ENCODE measurements around the gene ADCY1. TPM values are rescaled to one million over a fixed set of nuclear protein-coding genes. Genes with fewer than 3 reads are reported as not detected.

The ADCY1 gene
- total and polyA plus RNA-seq, 3 experiments from 2014 or later = 0.79 to 1.3 TPM; not detected in 1

DNA sequence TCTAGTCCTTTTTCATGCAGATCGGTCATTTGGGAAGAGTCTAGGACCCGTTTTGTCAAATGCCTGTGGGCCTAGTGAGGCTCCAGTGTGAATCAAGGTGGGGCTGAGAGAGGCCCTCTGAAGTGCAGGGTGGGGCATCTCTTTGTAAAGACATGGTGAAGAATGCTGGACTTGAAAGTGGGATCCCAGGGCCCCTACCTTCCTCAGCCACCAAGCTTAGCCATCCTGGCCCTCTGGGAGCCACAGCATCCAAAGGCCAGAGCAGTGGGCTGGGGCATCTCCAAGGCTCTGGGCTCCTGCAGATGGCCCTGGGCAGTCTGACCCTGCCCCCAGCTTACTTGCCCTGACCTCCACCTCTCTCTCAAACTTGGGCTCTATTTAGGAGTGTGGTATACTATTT, 78.5 kb downstream of the ADCY1 start:
- no peak for DNase-seq
- no peaks in the 10 kb centered on the region for H3K9me3 ChIP-seq (ENCODE audit: low read length)
- H3K36me3 ChIP-seq (ENCODE audit: insufficient read depth, low read length) = no peaks in the 10 kb centered on the region
- H3K36me3 Mint-ChIP-seq = no peaks in the 10 kb centered on the region
- H3K27me3 Mint-ChIP-seq = peaks cover 0 to 4% of the 10 kb centered on the region in 2 donors
- H3K4me1 ChIP-seq (ENCODE audit: insufficient read depth, low read length) = no peaks in the 10 kb centered on the region
- H3K4me3 ChIP-seq (ENCODE audit: low read length) = no peak overlapping the region
- H3K4me1 Mint-ChIP-seq = no peaks in the 10 kb centered on the region
- no peaks in the 10 kb centered on the region for H3K27me3 ChIP-seq (ENCODE audit: insufficient read depth, low read length, poor library complexity, severe bottlenecking)
- no peak overlapping the region for H3K27ac Mint-ChIP-seq
- ChIA-PET POLR2A (no interaction called here), CTCF (no interaction called here)
- no peak overlapping the region for H3K4me3 Mint-ChIP-seq
- H3K27ac ChIP-seq (ENCODE audit: low read depth, low read length) = no peak overlapping the region
- H3K9me3 Mint-ChIP-seq = no peaks in the 10 kb centered on the region

DNA sequence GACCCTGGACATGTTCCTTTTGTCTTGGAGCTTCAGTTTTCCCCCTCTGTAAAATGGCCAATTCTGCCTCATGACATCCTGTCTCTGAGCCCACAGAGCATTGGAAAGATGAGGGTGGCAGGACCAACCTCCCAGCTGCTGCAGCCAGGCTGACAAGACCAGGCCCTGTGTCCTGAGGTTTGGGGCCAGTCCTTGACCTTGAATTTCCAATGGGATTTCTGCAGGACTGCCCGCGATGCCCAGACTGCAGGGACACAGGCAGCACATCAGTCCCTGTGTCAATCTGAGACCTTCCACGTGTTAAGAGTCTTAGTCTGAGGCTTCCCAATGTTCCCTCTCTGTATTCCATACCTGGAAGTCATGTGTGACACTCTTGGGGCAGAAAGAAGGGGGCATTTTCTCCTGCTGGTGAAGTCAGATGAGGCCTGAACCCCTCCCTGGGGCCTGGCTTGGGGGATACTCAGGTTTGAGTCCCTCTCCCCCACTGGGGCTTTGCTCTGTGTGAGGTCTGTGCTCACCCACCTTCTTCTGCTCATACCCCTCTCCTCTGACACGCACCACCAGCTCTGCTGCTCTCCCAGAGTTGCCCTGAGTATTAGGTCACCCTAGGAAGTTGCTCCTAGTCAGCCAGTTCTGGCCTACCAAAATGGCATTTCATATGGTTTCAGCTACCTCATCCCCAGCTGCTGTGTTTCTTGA, 79.2 kb downstream of the ADCY1 start:
- CTCF ChIA-PET = no interaction called here

DNA sequence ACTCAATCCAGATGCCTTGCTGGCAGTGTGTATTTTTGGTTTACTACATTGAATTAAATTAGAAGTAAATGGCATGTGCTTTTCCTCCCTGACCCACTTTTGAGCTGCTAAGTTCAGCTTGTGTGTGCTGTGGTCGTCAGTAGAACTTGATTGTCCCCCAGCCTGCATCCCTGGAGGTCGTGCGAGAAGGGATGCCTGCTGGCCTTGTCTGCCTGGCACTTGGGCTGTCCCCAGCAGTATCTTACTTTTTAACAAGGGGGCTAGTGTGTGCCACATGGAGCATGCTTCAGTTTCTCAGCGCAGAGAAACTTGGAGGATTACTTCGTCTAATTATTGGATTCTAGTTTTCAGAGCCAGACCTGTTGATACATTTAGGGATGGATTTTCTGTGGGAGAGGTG, 80.2 kb downstream of the ADCY1 start:
- Mint-ChIP-seq H3K4me1 (no peaks in the 10 kb centered on the region), H3K27me3 (peaks cover 0 to 2% of the 10 kb centered on the region in 2 donors), H3K4me3 (no peak overlapping the region), H3K36me3 (no peaks in the 10 kb centered on the region), H3K27ac (no peak overlapping the region), H3K9me3 (no peaks in the 10 kb centered on the region)
- Histone ChIP-seq H3K9me3 (ENCODE audit: low read length) (no peaks in the 10 kb centered on the region), H3K27ac (ENCODE audit: low read depth, low read length) (no peak overlapping the region), H3K27me3 (ENCODE audit: insufficient read depth, low read length, poor library complexity, severe bottlenecking) (no peaks in the 10 kb centered on the region), H3K36me3 (ENCODE audit: insufficient read depth, low read length) (no peaks in the 10 kb centered on the region), H3K4me1 (ENCODE audit: insufficient read depth, low read length) (no peaks in the 10 kb centered on the region), H3K4me3 (ENCODE audit: low read length) (no peak overlapping the region)
- no peak for DNase-seq
- ChIA-PET CTCF (no interaction called here), POLR2A (no interaction called here)

More for the DNA sequence above, 79.2 kb downstream of the ADCY1 start:
- no peak overlapping the region for H3K27ac ChIP-seq (ENCODE audit: low read depth, low read length)
- Mint-ChIP-seq H3K27ac (no peak overlapping the region), H3K9me3 (no peaks in the 10 kb centered on the region), H3K4me1 (no peaks in the 10 kb centered on the region), H3K4me3 (no peak overlapping the region), H3K36me3 (no peaks in the 10 kb centered on the region), H3K27me3 (peaks cover 0 to 4% of the 10 kb centered on the region in 2 donors)
- POLR2A ChIA-PET = no interaction called here
- DNase-seq = no peak
- no peaks in the 10 kb centered on the region for H3K36me3 ChIP-seq (ENCODE audit: insufficient read depth, low read length)
- H3K4me1 ChIP-seq (ENCODE audit: insufficient read depth, low read length) = no peaks in the 10 kb centered on the region
- no peaks in the 10 kb centered on the region for H3K27me3 ChIP-seq (ENCODE audit: insufficient read depth, low read length, poor library complexity, severe bottlenecking)
- no peaks in the 10 kb centered on the region for H3K9me3 ChIP-seq (ENCODE audit: low read length)
- no peak overlapping the region for H3K4me3 ChIP-seq (ENCODE audit: low read length)

DNA sequence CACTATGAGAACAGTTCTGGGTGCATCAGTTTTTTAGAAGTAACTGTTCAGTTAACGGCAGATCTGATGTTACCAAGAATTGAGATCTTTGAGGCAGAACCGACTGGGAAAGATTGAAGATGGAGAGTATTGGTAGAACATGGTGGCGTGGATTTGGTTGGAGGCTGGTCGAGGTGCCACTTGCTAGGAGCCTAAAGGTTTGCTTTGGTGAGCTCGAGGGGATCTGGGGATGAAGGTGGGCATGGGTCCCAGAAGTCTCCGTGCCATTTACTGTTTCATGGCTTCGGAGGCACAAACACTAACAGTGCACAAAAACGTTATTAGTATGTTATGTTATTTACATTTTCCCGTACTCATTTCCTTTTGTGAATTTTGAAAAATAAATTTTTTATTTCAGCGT, 81.4 kb downstream of the ADCY1 start:
- H3K36me3 ChIP-seq (ENCODE audit: insufficient read depth, low read length) = no peaks in the 10 kb centered on the region
- H3K4me1 ChIP-seq (ENCODE audit: insufficient read depth, low read length) = no peaks in the 10 kb centered on the region
- H3K4me3 Mint-ChIP-seq = no peak overlapping the region
- no peak overlapping the region for H3K4me3 ChIP-seq (ENCODE audit: low read length)
- H3K27ac ChIP-seq (ENCODE audit: low read depth, low read length) = no peak overlapping the region
- H3K9me3 Mint-ChIP-seq = no peaks in the 10 kb centered on the region
- ChIA-PET CTCF (no interaction called here), POLR2A (no interaction called here)
- no peaks in the 10 kb centered on the region for H3K36me3 Mint-ChIP-seq
- H3K27ac Mint-ChIP-seq = peak overlapping the region in 1 of 8 donors; percentile 16
- DNase-seq = no peak
- peaks cover 0 to 3% of the 10 kb centered on the region in 2 donors for H3K27me3 Mint-ChIP-seq
- no peaks in the 10 kb centered on the region for H3K4me1 Mint-ChIP-seq
- H3K27me3 ChIP-seq (ENCODE audit: insufficient read depth, low read length, poor library complexity, severe bottlenecking) = no peaks in the 10 kb centered on the region
- H3K9me3 ChIP-seq (ENCODE audit: low read length) = no peaks in the 10 kb centered on the region

- no peaks in the 10 kb centered on the region for H3K36me3 Mint-ChIP-seq
- Histone ChIP-seq H3K9me3 (ENCODE audit: low read length) (no peaks in the 10 kb centered on the region), H3K4me1 (ENCODE audit: insufficient read depth, low read length) (no peaks in the 10 kb centered on the region), H3K36me3 (ENCODE audit: insufficient read depth, low read length) (no peaks in the 10 kb centered on the region), H3K4me3 (ENCODE audit: low read length) (no peak overlapping the region), H3K27me3 (ENCODE audit: insufficient read depth, low read length, poor library complexity, severe bottlenecking) (no peaks in the 10 kb centered on the region), H3K27ac (ENCODE audit: low read depth, low read length) (no peak overlapping the region)
- H3K27me3 Mint-ChIP-seq = peaks cover 0 to 5% of the 10 kb centered on the region in 2 donors
- no peaks in the 10 kb centered on the region for H3K4me1 Mint-ChIP-seq
- H3K9me3 Mint-ChIP-seq = no peaks in the 10 kb centered on the region
- CTCF ChIA-PET = no interaction called here
- H3K27ac Mint-ChIP-seq = no peak overlapping the region
- DNase-seq = no peak
- POLR2A ChIA-PET = no interaction called here
- H3K4me3 Mint-ChIP-seq = no peak overlapping the region
These were observed 82.3 kb downstream of the ADCY1 start for GRCh38 chr7:45656431-45656830.

- no peak for DNase-seq
- Mint-ChIP-seq H3K9me3 (no peaks in the 10 kb centered on the region), H3K4me1 (no peaks in the 10 kb centered on the region), H3K27ac (no peak overlapping the region), H3K36me3 (no peaks in the 10 kb centered on the region), H3K4me3 (no peak overlapping the region), H3K27me3 (peaks cover 0 to 5% of the 10 kb centered on the region in 2 donors)
- H3K9me3 ChIP-seq (ENCODE audit: low read length) = no peaks in the 10 kb centered on the region
- H3K27me3 ChIP-seq (ENCODE audit: insufficient read depth, low read length, poor library complexity, severe bottlenecking) = no peaks in the 10 kb centered on the region
- CTCF ChIA-PET = no interaction called here
- no peaks in the 10 kb centered on the region for H3K4me1 ChIP-seq (ENCODE audit: insufficient read depth, low read length)
- H3K4me3 ChIP-seq (ENCODE audit: low read length) = no peak overlapping the region
- POLR2A ChIA-PET = no interaction called here
- no peak overlapping the region for H3K27ac ChIP-seq (ENCODE audit: low read depth, low read length)
- no peaks in the 10 kb centered on the region for H3K36me3 ChIP-seq (ENCODE audit: insufficient read depth, low read length)
These were observed 83.1 kb downstream of the ADCY1 start for GRCh38 chr7:45657136-45657889.

DNA sequence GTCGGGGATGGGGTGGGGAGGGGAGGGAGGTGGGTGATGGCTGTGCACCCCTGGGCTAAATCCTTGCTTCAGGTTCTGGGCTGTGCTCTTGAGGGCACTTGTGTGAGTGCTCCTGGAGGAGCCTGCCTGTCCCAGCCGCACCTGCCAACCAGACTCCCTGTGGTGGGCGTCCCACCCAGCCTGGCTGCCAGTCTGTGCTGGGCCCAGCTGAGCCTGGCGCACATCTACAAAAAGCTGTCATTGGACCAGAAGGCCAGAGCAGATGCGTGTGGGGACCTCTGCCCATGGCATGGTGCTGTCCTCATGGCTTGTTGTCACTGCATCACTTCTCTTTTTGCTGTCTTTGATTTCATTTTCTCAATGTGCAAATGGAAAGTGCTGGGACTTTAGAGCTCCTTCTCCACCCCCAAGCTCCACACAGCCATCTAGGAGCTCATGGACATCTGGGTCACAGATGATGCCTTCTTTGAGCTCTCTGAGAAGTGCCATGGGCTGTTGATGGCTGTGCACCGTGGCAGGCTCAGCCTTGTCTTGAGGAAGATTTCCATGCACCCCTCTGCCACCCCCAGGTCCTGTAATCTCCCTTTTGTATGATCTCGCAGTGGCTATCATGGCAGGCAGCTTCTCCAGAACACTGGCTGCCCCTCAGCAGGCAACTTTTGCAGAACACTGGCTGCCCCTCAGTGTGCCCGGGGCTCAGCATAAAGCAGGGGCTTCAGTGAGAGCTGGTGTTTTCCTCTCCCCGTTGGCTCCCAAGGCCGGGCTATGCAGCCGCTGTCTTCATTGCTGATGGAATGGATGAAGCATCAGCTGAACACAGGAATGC, 83.9 kb downstream of the ADCY1 start:
- H3K4me1 ChIP-seq (ENCODE audit: insufficient read depth, low read length) = no peaks in the 10 kb centered on the region
- no peaks in the 10 kb centered on the region for H3K9me3 ChIP-seq (ENCODE audit: low read length)
- no peak overlapping the region for H3K4me3 Mint-ChIP-seq
- no peaks in the 10 kb centered on the region for H3K9me3 Mint-ChIP-seq
- H3K27me3 ChIP-seq (ENCODE audit: insufficient read depth, low read length, poor library complexity, severe bottlenecking) = no peaks in the 10 kb centered on the region
- H3K4me1 Mint-ChIP-seq = no peaks in the 10 kb centered on the region
- DNase-seq = no peak
- H3K36me3 ChIP-seq (ENCODE audit: insufficient read depth, low read length) = no peaks in the 10 kb centered on the region
- peaks cover 0 to 5% of the 10 kb centered on the region in 2 donors for H3K27me3 Mint-ChIP-seq
- H3K27ac Mint-ChIP-seq = no peak overlapping the region
- CTCF ChIA-PET = no interaction called here
- no peak overlapping the region for H3K27ac ChIP-seq (ENCODE audit: low read depth, low read length)
- no peak overlapping the region for H3K4me3 ChIP-seq (ENCODE audit: low read length)
- POLR2A ChIA-PET = no interaction called here
- no peaks in the 10 kb centered on the region for H3K36me3 Mint-ChIP-seq

Measured in CD8-positive, alpha-beta memory T cell (primary cell).